Activated CD8-positive, alpha-beta memory T cell treated with anti-CD3 and anti-CD28 coated beads, Interleukin-2, amount 50 U/mL, for 4 hours (primary cell): ENCODE measurements around the gene EFNA2.
"Not testable (repeated sequence)": the region's sequence is repeated elsewhere in the genome, so short reads cannot be mapped to it uniquely, and the experiment has no call there.

Experiments used
- DNase-seq: peaks from one replicate; pipeline ENCODE4 v3.0.0-alpha.2; 2020

Gene EFNA2

DNA sequence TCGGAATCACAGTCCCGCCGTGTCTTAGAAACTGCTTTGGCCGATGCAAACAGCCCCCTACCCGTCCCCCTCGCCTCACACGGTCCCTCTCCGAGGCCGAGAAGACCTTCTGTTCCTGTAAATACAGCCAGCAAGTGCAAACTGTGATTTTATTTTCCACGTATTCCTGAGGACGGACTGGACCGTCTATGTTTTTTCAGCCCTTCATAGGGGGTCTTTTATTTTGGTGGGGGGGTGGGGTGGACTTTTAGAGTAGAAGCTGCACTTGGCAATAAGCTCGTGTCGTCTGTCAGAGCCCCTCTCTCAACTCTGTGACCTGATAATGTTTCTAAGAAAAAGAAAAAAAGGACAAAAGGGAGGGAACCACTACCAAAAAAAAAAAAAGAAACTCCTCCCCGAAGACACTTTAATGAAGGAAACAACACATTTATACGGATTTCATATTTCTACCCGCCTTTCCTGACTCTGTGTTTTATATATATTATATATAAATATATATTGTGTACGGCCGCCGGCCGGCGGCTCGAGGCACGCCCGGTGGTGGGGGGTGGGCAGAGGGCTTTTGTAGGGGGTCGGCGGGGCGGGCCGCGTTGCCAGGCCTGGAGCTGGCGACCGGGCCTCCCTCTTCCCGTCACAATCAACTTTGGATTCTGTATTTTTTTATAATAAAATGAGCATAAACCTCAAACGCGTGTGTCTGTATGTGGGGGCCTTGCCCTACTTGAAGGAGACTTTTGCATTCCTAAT, 15.2 kb downstream of the EFNA2 start:
- no peak for DNase-seq

DNA sequence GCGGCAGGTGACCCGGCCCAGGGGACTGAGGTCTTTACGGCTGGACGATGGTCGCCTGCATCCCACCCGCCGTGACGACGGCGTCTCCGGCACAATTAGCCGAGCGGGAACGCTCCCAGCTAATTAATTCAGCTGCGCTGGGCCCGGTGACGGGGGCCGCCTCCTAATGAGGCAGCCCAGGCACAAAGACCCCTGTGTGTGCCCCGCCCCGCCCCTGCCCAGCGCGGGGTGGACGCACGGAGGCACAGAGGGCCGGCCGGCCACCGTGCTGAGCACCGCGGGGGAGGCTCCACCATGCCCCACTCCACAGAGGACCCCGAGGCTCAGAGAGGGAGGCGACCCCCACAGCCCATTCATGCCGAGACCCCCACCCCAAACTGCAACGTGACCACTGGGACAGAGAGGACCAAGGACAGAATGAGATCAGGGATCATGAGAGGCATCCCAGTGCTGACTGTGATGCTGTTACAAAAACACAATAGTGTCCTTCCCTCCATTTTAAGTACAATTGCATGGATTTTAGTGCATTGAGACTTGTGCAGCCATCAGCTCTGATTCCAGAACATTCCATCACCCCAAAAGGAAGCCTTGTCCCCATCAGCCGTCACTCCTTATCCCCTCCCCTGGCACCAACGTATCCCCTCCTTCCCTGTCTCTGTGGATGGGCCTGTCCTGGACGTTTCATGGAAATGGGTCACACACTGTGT, 17.0 kb downstream of the EFNA2 start:
- DNase-seq, result no peak

- DNase-seq, result no peak
Observed at GRCh38 chr19:1304197-1304924, 18.7 kb downstream of the EFNA2 start.

DNA sequence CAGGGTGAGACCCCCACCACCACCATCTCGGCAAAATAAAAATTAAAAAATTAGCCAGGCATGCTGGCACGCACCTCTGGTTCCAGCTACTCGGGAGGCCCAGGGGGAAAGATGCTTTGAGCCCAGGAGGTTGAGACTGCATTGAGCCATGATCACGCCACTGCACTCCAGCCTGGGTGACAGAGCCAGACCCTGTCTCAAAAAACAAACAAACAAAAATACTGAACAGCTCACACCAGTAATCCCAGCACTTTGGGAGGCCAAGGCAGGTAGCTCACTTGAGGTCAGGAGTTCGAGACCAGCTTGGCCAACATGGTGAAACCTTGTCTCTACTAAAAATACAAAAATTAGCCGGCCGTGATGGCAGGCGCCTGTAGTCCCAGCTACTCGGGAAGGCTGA, 19.7 kb downstream of the EFNA2 start:
- DNase-seq, result not testable (repeated sequence)

GRCh38 chr19:1307320-1307719, 21.6 kb downstream of the EFNA2 start:
- no peak for DNase-seq

DNA sequence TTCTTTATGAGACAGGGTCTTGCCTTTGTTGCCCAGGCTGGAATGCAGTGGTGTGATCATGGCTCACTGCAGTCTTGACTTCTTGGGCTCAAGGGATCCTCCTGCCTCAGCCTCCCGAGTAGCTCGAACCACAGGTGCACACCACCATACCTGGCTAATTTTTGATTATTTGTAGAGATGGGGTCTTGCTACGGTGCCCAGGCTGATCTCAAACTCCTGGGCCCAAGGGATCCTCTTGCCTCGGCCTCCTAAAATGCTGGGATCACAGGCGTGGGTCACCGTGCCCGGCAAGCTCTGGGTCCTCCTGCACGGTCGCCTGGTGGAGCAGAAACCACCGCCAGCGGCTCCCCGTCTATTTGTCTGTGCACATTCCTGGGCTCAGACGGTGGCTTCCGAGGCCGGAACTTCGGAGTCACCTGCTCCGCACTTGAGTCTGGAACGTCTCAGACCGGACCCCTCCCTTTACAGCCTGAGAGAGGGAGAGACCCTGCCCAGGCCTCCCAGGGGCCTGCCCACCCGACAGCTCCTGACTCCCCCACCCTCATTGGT, 22.2 kb downstream of the EFNA2 start:
- no peak for DNase-seq

DNA sequence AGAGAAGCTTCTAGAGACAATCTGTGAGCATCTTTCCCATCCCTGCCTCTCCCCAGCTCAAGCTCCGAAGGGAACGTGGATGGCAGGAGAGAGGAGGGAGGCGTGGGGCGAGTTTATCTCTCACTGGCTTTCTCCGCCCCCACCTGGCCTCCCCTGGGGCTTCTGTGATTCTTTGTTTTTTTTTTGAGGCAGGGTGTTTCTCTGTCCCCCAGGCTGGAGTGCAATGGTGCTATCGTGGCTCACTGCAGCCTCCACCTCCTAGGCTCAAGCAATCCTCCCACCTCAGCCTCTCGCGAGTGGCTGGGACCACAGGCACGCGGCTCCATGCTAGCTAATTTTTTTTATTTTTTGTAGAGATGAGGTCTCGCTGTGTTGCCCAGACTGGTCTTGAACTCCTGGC, 23.0 kb downstream of the EFNA2 start:
- DNase-seq, result no peak

DNA sequence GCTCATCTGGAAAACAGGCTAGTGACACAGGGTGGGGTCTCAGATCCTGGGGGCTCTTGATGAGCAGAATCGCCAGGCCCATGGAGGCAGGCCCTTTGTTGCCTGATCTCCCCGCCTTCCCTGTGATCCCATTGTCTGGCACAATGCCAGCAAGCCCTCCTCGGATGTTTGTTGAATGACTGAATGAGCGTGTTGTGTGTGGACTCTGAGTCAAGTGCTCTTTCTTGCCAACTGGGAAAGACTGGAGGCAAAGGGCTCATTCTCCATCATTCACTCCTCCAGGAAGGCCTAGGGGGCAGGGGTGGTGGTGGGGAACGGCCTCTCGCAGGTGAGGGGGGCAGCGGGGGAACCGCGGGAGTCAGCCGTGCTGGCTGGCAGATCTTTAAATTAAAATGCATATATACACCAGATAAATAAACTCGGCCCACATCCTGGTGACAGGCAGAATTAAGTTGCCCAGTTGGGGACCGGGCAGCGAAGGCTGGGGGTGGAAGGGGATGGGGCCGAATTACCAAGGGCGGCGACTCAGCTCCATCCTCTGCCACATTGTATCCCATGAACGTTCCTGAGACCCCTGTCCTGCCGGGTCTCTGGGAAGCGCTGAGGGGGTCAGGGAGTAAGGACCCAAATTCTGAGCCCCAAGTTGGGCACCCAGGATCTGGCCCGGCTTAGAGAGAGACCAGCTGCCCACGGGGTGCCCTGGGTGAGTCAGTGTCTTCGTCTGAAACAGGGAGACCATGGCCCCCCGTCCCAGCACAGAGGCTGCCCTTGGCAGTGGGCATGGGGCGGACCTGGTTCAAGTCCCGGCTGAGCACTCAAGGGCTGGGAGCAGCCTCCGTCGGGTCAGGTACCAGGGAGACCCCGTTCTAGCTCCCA, 24.5 kb downstream of the EFNA2 start:
- DNase-seq, result no peak

GRCh38 chr19:1310853-1311180, 25.1 kb downstream of the EFNA2 start:
- DNase-seq, result no peak

- no peak for DNase-seq
Observed at GRCh38 chr19:1311543-1312091, 25.9 kb downstream of the EFNA2 start.

GRCh38 chr19:1312767-1313694, 27.4 kb downstream of the EFNA2 start:
- no peak for DNase-seq

DNA sequence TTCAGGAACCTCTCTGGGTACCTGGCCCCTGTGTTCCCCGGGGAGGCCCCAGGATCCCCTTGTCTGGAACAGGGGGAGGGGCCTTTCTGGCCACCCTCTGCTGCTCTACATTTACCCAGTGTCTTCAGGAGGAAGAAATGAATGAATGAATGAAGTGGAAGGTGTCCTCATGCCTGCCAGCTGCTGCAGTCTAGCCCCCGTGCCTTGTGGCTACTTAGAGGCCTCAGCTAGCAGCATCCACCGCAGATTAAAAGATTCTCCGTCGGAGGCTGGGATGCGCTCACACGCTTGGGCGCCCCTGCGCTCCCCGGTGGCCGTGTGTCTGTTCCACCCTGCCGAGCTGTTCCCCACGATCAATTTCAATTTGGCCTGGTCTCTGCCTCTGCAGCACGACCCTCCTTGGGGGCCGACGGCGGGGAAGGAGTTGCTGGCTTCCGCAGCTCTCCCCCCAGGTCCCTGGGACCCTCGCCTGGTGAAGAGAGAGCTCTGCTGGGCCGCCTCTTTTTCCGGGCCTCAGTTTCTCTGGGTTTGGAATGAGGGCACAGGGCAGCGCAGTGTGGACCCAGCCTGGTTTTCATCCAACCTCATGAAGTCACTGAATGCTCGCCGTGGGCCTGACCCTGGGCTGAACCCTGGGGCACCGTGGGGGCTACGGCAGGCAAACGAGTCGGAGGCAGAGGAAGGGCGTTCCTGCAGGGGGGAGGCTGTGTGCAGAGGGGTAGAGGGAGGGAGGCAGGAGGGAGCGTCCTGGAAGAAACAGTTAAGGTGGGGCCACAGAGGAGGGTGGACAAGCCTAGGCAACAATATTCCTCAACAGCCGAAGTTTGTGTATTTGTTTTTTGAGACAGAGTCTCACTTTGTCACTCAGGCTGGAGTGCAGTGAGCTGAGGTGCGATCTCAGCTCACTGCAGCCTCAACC, 28.3 kb downstream of the EFNA2 start:
- DNase-seq, result no peak

DNA sequence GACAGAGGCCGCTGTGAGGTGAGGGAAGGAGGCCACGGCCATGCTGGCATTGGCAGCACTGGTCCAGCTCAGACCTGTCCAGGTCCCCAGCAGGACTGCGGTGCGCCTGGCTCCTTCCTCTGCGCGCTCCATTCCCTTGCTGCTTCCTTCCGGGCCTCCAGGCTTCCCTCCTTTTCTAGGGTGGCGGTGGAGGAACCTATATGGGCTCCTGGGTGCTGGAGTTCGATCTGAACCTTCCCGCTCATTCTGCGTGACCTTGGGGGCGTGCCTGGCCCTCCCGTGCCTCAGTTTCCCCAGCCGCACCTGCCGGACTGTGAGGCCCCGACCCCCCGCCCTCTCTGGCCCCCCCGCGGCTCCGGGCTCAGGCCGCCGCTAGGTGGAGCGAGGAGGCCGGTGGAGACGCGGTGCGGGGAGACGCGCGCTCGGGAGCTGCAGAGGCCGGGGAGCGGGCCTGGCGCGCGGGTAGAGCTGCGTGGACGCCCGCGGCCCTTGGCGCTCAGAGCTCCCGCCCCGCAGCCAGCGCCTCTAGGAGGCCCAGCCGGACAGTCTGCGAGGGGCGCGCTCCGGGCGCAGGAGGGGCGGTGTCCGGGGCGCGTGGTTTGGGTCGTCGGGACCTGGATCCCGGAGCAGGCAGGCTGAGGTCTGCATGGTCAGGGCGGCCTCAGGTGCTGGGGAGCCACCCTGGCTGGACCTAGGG, 29.9 kb downstream of the EFNA2 start:
- DNase-seq, result peak; percentile 37

- no peak for DNase-seq
Observed at GRCh38 chr19:1316466-1316865, 30.8 kb downstream of the EFNA2 start.

DNA sequence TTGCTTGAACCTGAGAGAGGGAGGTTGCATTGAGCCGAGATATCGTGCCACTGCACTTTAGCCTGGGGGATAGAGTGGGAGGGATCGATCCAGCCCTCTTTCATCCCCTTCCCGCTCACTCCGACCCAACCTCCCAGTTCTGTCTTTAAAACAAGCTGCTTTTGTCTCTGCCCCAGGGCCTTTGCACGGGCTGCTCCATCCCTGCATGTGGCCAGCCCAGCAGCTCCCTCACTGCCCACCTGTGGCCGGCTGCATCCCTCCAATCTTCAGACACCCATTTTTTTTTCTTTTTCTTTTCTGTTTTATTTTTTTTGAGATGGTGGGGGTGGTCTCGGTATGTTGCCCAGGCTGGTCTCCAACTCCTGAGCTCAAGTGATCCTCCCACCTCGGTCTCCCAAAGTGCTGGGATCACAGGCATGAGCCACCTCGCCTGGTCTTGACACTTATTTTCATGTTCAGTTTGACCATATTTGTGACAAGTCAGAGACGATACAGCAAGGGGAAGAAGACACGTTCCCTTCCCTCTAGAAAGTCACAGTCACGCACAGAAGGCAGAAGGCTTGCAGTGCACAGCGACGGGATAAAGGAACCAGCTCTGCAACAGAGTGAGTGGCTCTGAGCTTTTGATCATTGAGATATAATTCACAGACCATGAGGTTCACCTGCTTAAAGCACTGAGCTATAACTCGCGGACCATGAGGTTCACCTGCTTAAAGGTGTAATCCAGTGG, 31.8 kb downstream of the EFNA2 start:
- DNase-seq, result no peak

GRCh38 chr19:1318678-1319471, 33.2 kb downstream of the EFNA2 start:
- DNase-seq, result no peak

GRCh38 chr19:1320282-1320650, 34.6 kb downstream of the EFNA2 start:
- not testable (repeated sequence) for DNase-seq

DNA sequence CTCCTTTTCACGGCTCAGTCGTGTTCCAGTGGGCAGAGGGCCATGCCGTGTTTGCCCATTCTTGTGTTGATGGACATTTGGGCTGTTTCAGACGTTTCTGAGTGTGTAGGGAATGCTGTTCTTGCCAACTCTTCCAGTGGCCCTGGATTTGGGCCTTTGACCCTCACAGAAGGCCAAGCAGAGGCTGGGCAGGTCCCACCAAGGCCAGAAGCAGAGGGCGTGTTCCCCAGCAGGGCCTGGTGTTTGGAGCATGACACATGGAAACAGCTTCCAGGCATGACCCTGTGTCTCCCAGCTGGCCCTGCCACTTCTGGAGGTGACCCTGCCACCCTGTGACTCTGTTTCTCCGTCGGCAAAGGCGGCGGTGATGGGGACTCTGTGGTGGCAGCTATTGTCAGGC, 35.9 kb downstream of the EFNA2 start:
- no peak for DNase-seq
